K562 (cell line): Measurements from ENCODE around the gene APLP1. TPM values are rescaled to one million over a fixed set of nuclear protein-coding genes. Genes with fewer than 3 reads are reported as not detected.
A peak's percentile ranks its signal among the peaks of the same experiment; 100 is the strongest.

Source experiments
- BRCA1 ChIP-seq, 2 experiments: fragments of 450-650 bp in 1 of 2; sonication (generic) in 1 of 2; formaldehyde crosslinking in 1 of 2; IDR thresholded peaks; 2 replicates each; pipeline versions ENCODE4 v1.5.0 to v1.6.1; 2017 to 2020; ENCODE audit warnings: mild to moderate bottlenecking in 1 of 2, missing genetic modification reagents in 1 of 2
- CBFA2T3 ChIP-seq: fragments of 450-650 bp; IDR thresholded peaks from 2 replicates; pipeline ENCODE4 v1.6.1; 2017
- CCNT2 ChIP-seq: IDR thresholded peaks from 2 replicates; pipeline ENCODE4 v1.6.1; 2011; ENCODE audit warnings: borderline replicate concordance, low read depth, mild to moderate bottlenecking, moderate library complexity, mixed read lengths, low read length; ENCODE audit not compliant: insufficient read length; ENCODE audit errors: extremely low read depth
- DIDO1 ChIP-seq: fragments of 450-650 bp; IDR thresholded peaks from 2 replicates; pipeline ENCODE4 v1.6.1; 2016; ENCODE audit warnings: low read depth, missing biosample characterization, missing genetic modification characterization
- ELF1 ChIP-seq: fragments of 200-800 bp; sonication (Bioruptor generic); IDR thresholded peaks from 2 replicates; pipeline ENCODE4 v1.6.1; 2016; ENCODE audit warnings: missing genetic modification characterization, missing compliant biosample characterization
- ERF ChIP-seq: fragments of 450-650 bp; formaldehyde crosslinking; IDR thresholded peaks from 2 replicates; pipeline ENCODE4 v1.4.0; 2020; ENCODE audit warnings: mild to moderate bottlenecking, mixed read lengths
- HIVEP1 ChIP-seq: fragments of 250-450 bp; sonication (Bioruptor Pico); IDR thresholded peaks from 2 replicates; pipeline ENCODE4 v1.4.0; 2020; ENCODE audit warnings: mild to moderate bottlenecking
- NR2C1 ChIP-seq, 2 experiments: fragments of 450-650 bp; IDR thresholded peaks; 2 replicates each; pipeline ENCODE4 v1.6.1; 2017; ENCODE audit warnings: mild to moderate bottlenecking in 2 of 2, antibody characterized with exemption in 1 of 2, inconsistent platforms in 1 of 2, missing compliant biosample characterization in 1 of 2, missing genetic modification characterization in 1 of 2
- OTX1 ChIP-seq: fragments of 450-650 bp; formaldehyde crosslinking; IDR thresholded peaks from 2 replicates; pipeline ENCODE4 v1.4.0; 2022; ENCODE audit warnings: mild to moderate bottlenecking
- PYGO2 ChIP-seq: fragments of 450-650 bp; IDR thresholded peaks from 2 replicates; pipeline ENCODE4 v1.6.1; 2016; ENCODE audit warnings: mild to moderate bottlenecking, missing genetic modification characterization, moderate library complexity, missing compliant biosample characterization
- RB1 ChIP-seq: fragments of 450-650 bp; IDR thresholded peaks from 2 replicates; pipeline ENCODE4 v1.6.1; 2017; ENCODE audit warnings: low read depth, mild to moderate bottlenecking
- RFX1 ChIP-seq: fragments of 450-650 bp; IDR thresholded peaks from 2 replicates; pipeline ENCODE4 v1.6.1; 2016; ENCODE audit warnings: mild to moderate bottlenecking, moderate library complexity
- SOX6 ChIP-seq: fragments of 450-650 bp; IDR thresholded peaks from 2 replicates; pipeline ENCODE4 v1.6.1; 2014; ENCODE audit warnings: mild to moderate bottlenecking
- SP2 ChIP-seq: IDR thresholded peaks from 2 replicates; pipeline ENCODE4 v1.6.1; 2011; ENCODE audit warnings: mild to moderate bottlenecking, low read depth, low read length, moderate library complexity; ENCODE audit not compliant: poor library complexity, severe bottlenecking; ENCODE audit errors: extremely low read depth
- STAG1 ChIP-seq: sonication (generic); formaldehyde crosslinking; IDR thresholded peaks from 2 replicates; pipeline ENCODE4 v1.5.0; 2020; ENCODE audit warnings: missing genetic modification reagents, borderline replicate concordance
- TOE1 ChIP-seq, 2 experiments: fragments of 450-650 bp in 1 of 2; sonication (generic) in 1 of 2; formaldehyde crosslinking in 1 of 2; IDR thresholded peaks; 2 replicates each; pipeline versions ENCODE4 v1.7.1 to v1.8.0; 2016 to 2022; ENCODE audit warnings: borderline replicate concordance in 2 of 2, mild to moderate bottlenecking in 2 of 2, antibody characterized with exemption in 1 of 2, inconsistent platforms in 1 of 2, low read depth in 1 of 2, missing genetic modification reagents in 1 of 2, moderate library complexity in 1 of 2
- ZC3H4 ChIP-seq: sonication (generic); formaldehyde crosslinking; IDR thresholded peaks from 2 replicates; pipeline ENCODE4 v1.9.0; 2021; ENCODE audit warnings: missing genetic modification reagents, borderline replicate concordance
- ZEB2 ChIP-seq: fragments of 450-650 bp; IDR thresholded peaks from 2 replicates; pipeline ENCODE4 v1.6.1; 2016
- ZFP1 ChIP-seq: fragments of 450-650 bp; formaldehyde crosslinking; IDR thresholded peaks from 2 replicates; pipeline ENCODE4 v1.4.0; 2020; ENCODE audit warnings: mild to moderate bottlenecking, mixed read lengths
- ZNF175 ChIP-seq: fragments of 200-800 bp; sonication (Bioruptor generic); IDR thresholded peaks from 2 replicates; pipeline ENCODE4 v1.6.1; 2016; ENCODE audit warnings: low read depth, mild to moderate bottlenecking, missing genetic modification characterization, missing compliant biosample characterization
- ZNF830 ChIP-seq: fragments of 250-450 bp; sonication (Bioruptor Pico); IDR thresholded peaks from 2 replicates; pipeline ENCODE4 v1.5.0; 2021; ENCODE audit warnings: mild to moderate bottlenecking
- polyA plus RNA-seq, 8 experiments: library from polyadenylated mRNA; depleted of rRNA in 4 of 8; stranded (reverse) in 5 of 8; unstranded in 3 of 8; fragments of >200 nt; fragmentation: Nextera tagmentation in 2 of 8; fragmentation: Illumina TruSeq in 1 of 8; extraction: Ambion mirVana in 2 of 8; extraction: Trizol in 1 of 8; gene quantifications; 2 replicates each; pipeline versions ENCODE4 v1.2.1 to v1.2.3, GENCODE V29; 2011 to 2014; ENCODE audit warnings: inconsistent platforms in 1 of 8, missing spikeins in 1 of 8
- total RNA-seq, 7 experiments: library from RNA; depleted of rRNA in 6 of 7; stranded (reverse); fragments of >200 nt in 6 of 7; fragmentation: Illumina TruSeq in 2 of 7; extraction: Trizol in 2 of 7; gene quantifications; 2 replicates each; pipeline versions ENCODE4 v1.2.1 to v1.2.3, GENCODE V29; 2011 to 2021; ENCODE audit warnings: low replicate concordance in 1 of 7
- TF ChIP-seq, protein P1 (sequence below): sonication (generic); formaldehyde crosslinking; IDR thresholded peaks from 2 replicates; pipeline ENCODE4 v1.8.1; 2023; ENCODE audit warnings: mild to moderate bottlenecking, missing genetic modification reagents
- TF ChIP-seq, protein P2 (sequence below), 2 experiments: fragments of 450-650 bp; conservative IDR thresholded peaks; 2 replicates each; pipeline ENCODE4 v1.6.1; 2017; ENCODE audit warnings: mild to moderate bottlenecking in 2 of 2, moderate library complexity in 2 of 2
- TF ChIP-seq, protein P3 (sequence below): fragments of 450-650 bp; formaldehyde crosslinking; IDR thresholded peaks from 2 replicates; pipeline ENCODE4 v1.4.0; 2022; ENCODE audit warnings: mild to moderate bottlenecking, moderate library complexity

APLP1 gene
- total and polyA plus RNA-seq, 9 of the 15 experiments (the other 6 are each of a cell fraction or from before 2014, with no cell fraction given): 0.69 to 9.9 (median 4.7) TPM

DNA sequence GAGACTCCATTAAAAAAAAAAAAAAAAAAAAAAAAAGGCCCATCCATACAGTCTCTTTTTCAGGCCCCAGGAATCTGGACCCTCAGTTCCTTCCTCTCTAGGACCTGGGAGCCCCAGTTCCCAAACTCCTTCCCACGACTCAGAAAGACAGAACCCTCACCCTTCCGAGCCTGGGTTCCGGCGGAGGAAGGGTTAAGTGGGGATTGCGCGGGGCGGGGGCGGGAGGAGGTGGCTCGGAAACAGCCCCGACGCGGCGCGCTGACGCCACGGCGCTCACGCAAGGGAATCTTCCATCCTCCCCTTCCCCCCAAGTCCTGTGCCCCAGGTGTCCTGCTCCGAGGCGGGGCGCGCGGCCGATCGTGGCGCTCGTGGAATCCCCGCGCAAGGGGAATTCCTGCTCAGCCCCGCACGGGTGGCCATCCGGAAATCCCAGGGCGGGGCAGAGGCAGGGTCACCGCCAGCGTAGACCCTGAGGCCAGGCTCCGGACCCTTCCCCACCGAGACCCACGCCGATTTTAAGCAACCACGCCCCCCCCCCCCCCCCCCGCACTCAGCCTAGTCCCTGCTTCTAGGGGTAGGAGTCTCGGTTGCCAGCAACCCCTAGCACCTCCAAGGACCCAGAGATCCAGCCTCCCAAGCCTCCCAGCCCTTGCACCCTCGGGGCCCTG lies 31.3 kb downstream of the APLP1 start (continued):
- peak; percentile 37 for TF ChIP-seq TOE1 (IDR thresholded peaks at IDR 0.05; ENCODE audit: borderline replicate concordance)
- TF ChIP-seq TOE1 (CRISPR knock-in tag; IDR thresholded peaks at IDR 0.05; ENCODE audit: borderline replicate concordance, low read depth): no peak
- peak; percentile 43; the same call in 1 of the 2 replicates for TF ChIP-seq ZEB2
- 0 out of 2 replicates have a peak, but pooled peaks have one; percentile 25 for TF ChIP-seq ZNF175 (CRISPR knock-in tag)
- TF ChIP-seq HIVEP1 (CRISPR knock-in tag): no peak
- 0 out of 2 replicates have a peak, but pooled peaks have one; percentile 9 for TF ChIP-seq STAG1 (CRISPR knock-in tag)
- TF ChIP-seq RFX1: no peak
- no peak for TF ChIP-seq PYGO2 (tag)
- TF ChIP-seq ELF1 (tag): no peak
- TF ChIP-seq ERF (CRISPR knock-in tag): no peak
- TF ChIP-seq, protein P1, sequence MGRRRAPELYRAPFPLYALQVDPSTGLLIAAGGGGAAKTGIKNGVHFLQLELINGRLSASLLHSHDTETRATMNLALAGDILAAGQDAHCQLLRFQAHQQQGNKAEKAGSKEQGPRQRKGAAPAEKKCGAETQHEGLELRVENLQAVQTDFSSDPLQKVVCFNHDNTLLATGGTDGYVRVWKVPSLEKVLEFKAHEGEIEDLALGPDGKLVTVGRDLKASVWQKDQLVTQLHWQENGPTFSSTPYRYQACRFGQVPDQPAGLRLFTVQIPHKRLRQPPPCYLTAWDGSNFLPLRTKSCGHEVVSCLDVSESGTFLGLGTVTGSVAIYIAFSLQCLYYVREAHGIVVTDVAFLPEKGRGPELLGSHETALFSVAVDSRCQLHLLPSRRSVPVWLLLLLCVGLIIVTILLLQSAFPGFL: no peak
- 0 out of 2 replicates have a peak, but pooled peaks have one; percentile 11 for TF ChIP-seq CBFA2T3
- peak; percentile 48 for TF ChIP-seq CCNT2
- no peak for TF ChIP-seq ZNF830 (CRISPR knock-in tag)
- TF ChIP-seq, protein P2, sequence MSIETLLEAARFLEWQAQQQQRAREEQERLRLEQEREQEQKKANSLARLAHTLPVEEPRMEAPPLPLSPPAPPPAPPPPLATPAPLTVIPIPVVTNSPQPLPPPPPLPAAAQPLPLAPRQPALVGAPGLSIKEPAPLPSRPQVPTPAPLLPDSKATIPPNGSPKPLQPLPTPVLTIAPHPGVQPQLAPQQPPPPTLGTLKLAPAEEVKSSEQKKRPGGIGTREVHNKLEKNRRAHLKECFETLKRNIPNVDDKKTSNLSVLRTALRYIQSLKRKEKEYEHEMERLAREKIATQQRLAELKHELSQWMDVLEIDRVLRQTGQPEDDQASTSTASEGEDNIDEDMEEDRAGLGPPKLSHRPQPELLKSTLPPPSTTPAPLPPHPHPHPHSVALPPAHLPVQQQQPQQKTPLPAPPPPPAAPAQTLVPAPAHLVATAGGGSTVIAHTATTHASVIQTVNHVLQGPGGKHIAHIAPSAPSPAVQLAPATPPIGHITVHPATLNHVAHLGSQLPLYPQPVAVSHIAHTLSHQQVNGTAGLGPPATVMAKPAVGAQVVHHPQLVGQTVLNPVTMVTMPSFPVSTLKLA (conservative IDR thresholded peaks at IDR 0.05): peak; percentile 50 to 74
- TF ChIP-seq, protein P3, sequence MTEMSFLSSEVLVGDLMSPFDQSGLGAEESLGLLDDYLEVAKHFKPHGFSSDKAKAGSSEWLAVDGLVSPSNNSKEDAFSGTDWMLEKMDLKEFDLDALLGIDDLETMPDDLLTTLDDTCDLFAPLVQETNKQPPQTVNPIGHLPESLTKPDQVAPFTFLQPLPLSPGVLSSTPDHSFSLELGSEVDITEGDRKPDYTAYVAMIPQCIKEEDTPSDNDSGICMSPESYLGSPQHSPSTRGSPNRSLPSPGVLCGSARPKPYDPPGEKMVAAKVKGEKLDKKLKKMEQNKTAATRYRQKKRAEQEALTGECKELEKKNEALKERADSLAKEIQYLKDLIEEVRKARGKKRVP (CRISPR knock-in tag): no peak
- TF ChIP-seq DIDO1 (tag): 0 out of 2 replicates have a peak, but pooled peaks have one; percentile 23
- no peak for TF ChIP-seq BRCA1 (IDR thresholded peaks at IDR 0.05)
- TF ChIP-seq BRCA1 (CRISPR knock-in tag; IDR thresholded peaks at IDR 0.05): no peak
- no peak for TF ChIP-seq SOX6
- TF ChIP-seq ZFP1 (CRISPR knock-in tag): no peak
- TF ChIP-seq ZC3H4 (CRISPR knock-in tag): no peak
- no peak for TF ChIP-seq OTX1 (CRISPR knock-in tag)
- peak; percentile 80 for TF ChIP-seq RB1
- TF ChIP-seq SP2: no peak
- no peak for TF ChIP-seq NR2C1 (IDR thresholded peaks at IDR 0.05)
- TF ChIP-seq NR2C1 (tag; IDR thresholded peaks at IDR 0.05): no peak
